HepG2 (cell line): Measurements from ENCODE around the gene SNX13. TPM values are rescaled to one million over a fixed set of nuclear protein-coding genes. Genes with fewer than 3 reads are reported as not detected.

ENCODE experiments used
- ATAC-seq: fragments of 200-7000 bp; cut with Tn5 transposase; 3 replicates; pipeline ENCODE4 v1.9.1; 2020; ENCODE audit warnings: mild to moderate bottlenecking, moderate library complexity
- BruUV-seq: library from RNA; stranded (reverse); fragments of 400-500 nt; replicated peaks from 2 replicates; lab custom pipeline; 2021; lab: Mats Ljungman, UMichigan
- CTCF ChIA-PET: fragments of 300-600 bp; formaldehyde crosslinking; extraction: SDS; loops from one replicate; lab custom pipeline; 2021; ENCODE audit warnings: low total read pairs, inconsistent platforms, low intra/inter-chr PET ratio; lab: Yijun Ruan, JAX
- POLR2A ChIA-PET: fragments of 350-600 bp; sonication (Branson Sonifier 250); formaldehyde crosslinking; loops from one replicate; lab custom pipeline; 2020; ENCODE audit warnings: antibody characterized with exemption, inconsistent platforms; lab: Yijun Ruan, JAX
- DNase-seq: peaks from one replicate; pipeline ENCODE4 v3.0.0-alpha.2; 2015; ENCODE audit warnings: low spot score
- FAIRE-seq: peaks from 3 replicates; lab custom pipeline; 2011; peaks lifted over from hg19 to GRCh38; lab: Jason Lieb, UNC
- H2AFZ ChIP-seq: one replicate; pipeline ENCODE4 v1.6.1; 2011; ENCODE audit warnings: low read length, inconsistent platforms
- H3K27ac ChIP-seq: fragments of 300-600 bp; 3 replicates; pipeline ENCODE4 v1.8.0; 2011; ENCODE audit warnings: mixed run types, mild to moderate bottlenecking, mixed read lengths, low read length, inconsistent platforms; ENCODE audit not compliant: insufficient read depth; ENCODE audit errors: extremely low read length
- H3K27me3 ChIP-seq, 2 experiments: fragments of 200-600 bp in 1 of 2; 2 replicates in 1 of 2; 3 replicates in 1 of 2; pipeline versions ENCODE4 v1.6.0 to v1.8.0; 2011; ENCODE audit warnings: low read length in 2 of 2, mild to moderate bottlenecking in 2 of 2, moderate library complexity in 2 of 2, inconsistent platforms in 1 of 2; ENCODE audit not compliant: insufficient read depth in 2 of 2, control insufficient read depth in 1 of 2
- H3K36me3 ChIP-seq, 2 experiments: fragments of 200-600 bp in 1 of 2; replicated peaks in 1 of 2; 2 replicates in 1 of 2; 3 replicates in 1 of 2; pipeline versions ENCODE4 v1.5.1 to v1.8.0; 2011; ENCODE audit warnings: low read length in 2 of 2, inconsistent platforms in 1 of 2; ENCODE audit not compliant: insufficient read depth in 2 of 2, control insufficient read depth in 1 of 2
- H3K4me1 ChIP-seq: 2 replicates; pipeline ENCODE4 v1.5.1; 2012; ENCODE audit warnings: low read length, inconsistent platforms; ENCODE audit not compliant: insufficient read depth
- H3K4me2 ChIP-seq: 2 replicates; pipeline ENCODE4 v1.6.0; 2011; ENCODE audit warnings: low read depth, low read length, inconsistent platforms
- H3K4me3 ChIP-seq, 3 experiments: fragments of 200-600 bp in 1 of 3; sonication (generic), shearing (Covaris generic) in 1 of 3; replicated peaks in 1 of 3; 2 replicates each; pipeline ENCODE4 v1.5.1; 2011 to 2016; ENCODE audit warnings: low read length in 3 of 3, inconsistent platforms in 2 of 3, low read depth in 2 of 3, mild to moderate bottlenecking in 2 of 3, control low read depth in 1 of 3, mixed read lengths in 1 of 3; ENCODE audit not compliant: insufficient read depth in 1 of 3
- H3K79me2 ChIP-seq: one replicate; pipeline ENCODE4 v1.6.1; 2011; ENCODE audit warnings: low read length, inconsistent platforms; ENCODE audit not compliant: insufficient read depth
- H3K9ac ChIP-seq: 2 replicates; pipeline ENCODE4 v1.6.0; 2011; ENCODE audit warnings: mild to moderate bottlenecking, low read depth, low read length, inconsistent platforms; ENCODE audit not compliant: insufficient read depth
- H3K9me3 ChIP-seq: 2 replicates; pipeline ENCODE4 v1.5.1; 2012; ENCODE audit warnings: mild to moderate bottlenecking, low read length
- H4K20me1 ChIP-seq: 2 replicates; pipeline ENCODE4 v1.6.0; 2011; ENCODE audit warnings: inconsistent platforms, mild to moderate bottlenecking, low read length, moderate library complexity; ENCODE audit not compliant: insufficient read depth
- CEBPB ChIP-seq: IDR thresholded peaks from 2 replicates; pipeline ENCODE4 v1.6.1; 2011; ENCODE audit warnings: low read depth, low read length, improper control_type of control experiment, borderline replicate concordance
- FOSL1 ChIP-seq: sonication (generic); formaldehyde crosslinking; IDR thresholded peaks from 2 replicates; pipeline ENCODE4 v1.9.0; 2021; ENCODE audit warnings: missing genetic modification reagents, borderline replicate concordance
- HDAC1 ChIP-seq: sonication (generic); formaldehyde crosslinking; IDR thresholded peaks from 2 replicates; pipeline ENCODE4 v1.5.1; 2020; ENCODE audit warnings: mild to moderate bottlenecking, missing genetic modification reagents
- NFYB ChIP-seq: sonication (generic); formaldehyde crosslinking; IDR thresholded peaks from 2 replicates; pipeline ENCODE4 v1.4.0; 2020; ENCODE audit warnings: missing genetic modification reagents
- POLR2AphosphoS2 ChIP-seq: IDR thresholded peaks from 2 replicates; pipeline ENCODE4 v1.6.1; 2011; ENCODE audit warnings: low read depth, low read length, improper control_type of control experiment
- RARG ChIP-seq: sonication (generic); formaldehyde crosslinking; IDR thresholded peaks from 2 replicates; pipeline ENCODE4 v1.4.0; 2020; ENCODE audit warnings: low read depth, mild to moderate bottlenecking, missing genetic modification reagents
- RBM39 ChIP-seq: fragments of 200-400 bp; formaldehyde crosslinking; IDR thresholded peaks from one replicate; pipeline ENCODE4 v1.6.1; 2018; ENCODE audit warnings: antibody characterized with exemption, mild to moderate bottlenecking, low read depth, low read length; ENCODE audit not compliant: poor library complexity, severe bottlenecking
- RXRB ChIP-seq: IDR thresholded peaks from 2 replicates; pipeline ENCODE4 v1.6.1; 2016; ENCODE audit warnings: borderline replicate concordance, missing genetic modification reagents, missing compliant biosample characterization
- SMC3 ChIP-seq: IDR thresholded peaks from 2 replicates; pipeline ENCODE4 v1.6.1; 2011; ENCODE audit warnings: low read length, improper control_type of control experiment
- ZBTB1 ChIP-seq: sonication (generic); formaldehyde crosslinking; IDR thresholded peaks from 2 replicates; pipeline ENCODE4 v1.4.0; 2020; ENCODE audit warnings: missing genetic modification reagents, borderline replicate concordance
- ZFP82 ChIP-seq: sonication (generic); formaldehyde crosslinking; IDR thresholded peaks from 2 replicates; pipeline ENCODE4 v1.5.1; 2020; ENCODE audit warnings: mild to moderate bottlenecking, missing genetic modification reagents, borderline replicate concordance
- ZNF282 ChIP-seq: fragments of 450-650 bp; IDR thresholded peaks from 2 replicates; pipeline ENCODE4 v1.6.1; 2018; ENCODE audit not compliant: partially characterized antibody
- ZNF7 ChIP-seq: IDR thresholded peaks from 2 replicates; pipeline ENCODE4 v1.6.1; 2016; ENCODE audit warnings: missing biosample characterization, missing genetic modification reagents
- WGBS: methylation state at CpG from one replicate; pipeline ENCODE4 v1.1.6; 2017; ENCODE audit warnings: low lambda C conversion rate; 5-methylcytosine and 5-hydroxymethylcytosine counted together
- in situ Hi-C: cut with HindIII; loops from 2 replicates; pipeline ENCODE4 v1.10.0; 2017; ENCODE audit warnings: low pct_unique_long_range_greater_than_20kb; ENCODE audit not compliant: extremely low pct_ligation_motif_present
- intact Hi-C: fragments of 100-400 bp; cut with micrococcal nuclease; formaldehyde crosslinking; loops from one replicate; pipeline ENCODE4 v1.10.0; 2022; ENCODE audit not compliant: unreplicated experiment
- polyA plus RNA-seq, 8 experiments: library from polyadenylated mRNA; depleted of rRNA in 3 of 8; stranded (reverse) in 7 of 8; unstranded in 1 of 8; fragments of >200 nt; fragmentation: Illumina TruSeq in 4 of 8; extraction: Trizol in 4 of 8; gene quantifications; 2 replicates each; pipeline versions ENCODE4 v1.2.1 to v1.2.3, GENCODE V29; 2011 to 2016; ENCODE audit warnings: low read depth in 4 of 8, missing spikeins in 1 of 8, mixed read lengths in 1 of 8; ENCODE audit not compliant: insufficient read depth in 1 of 8
- total RNA-seq, 5 experiments: library from RNA; depleted of rRNA; stranded (reverse); fragments of >200 nt; fragmentation: Illumina TruSeq; extraction: Trizol; gene quantifications; 2 replicates each; pipeline ENCODE4 v1.2.3, GENCODE V29; 2016; ENCODE audit warnings: low read depth in 1 of 5
- TF ChIP-seq, protein P1 (sequence below): sonication (generic); formaldehyde crosslinking; IDR thresholded peaks from 2 replicates; pipeline ENCODE4 v1.9.0; 2021; ENCODE audit warnings: missing genetic modification reagents, mild to moderate bottlenecking, borderline replicate concordance
- TF ChIP-seq, protein P2 (sequence below): sonication (generic); formaldehyde crosslinking; IDR thresholded peaks from 2 replicates; pipeline ENCODE4 v1.4.0; 2020; ENCODE audit warnings: mild to moderate bottlenecking, missing genetic modification reagents

SNX13 gene
- total and polyA plus RNA-seq, 2 of the 13 experiments (the other 11 are each of a cell fraction or from before 2014, with no cell fraction given), result 14.3 to 32.3 TPM

DNA sequence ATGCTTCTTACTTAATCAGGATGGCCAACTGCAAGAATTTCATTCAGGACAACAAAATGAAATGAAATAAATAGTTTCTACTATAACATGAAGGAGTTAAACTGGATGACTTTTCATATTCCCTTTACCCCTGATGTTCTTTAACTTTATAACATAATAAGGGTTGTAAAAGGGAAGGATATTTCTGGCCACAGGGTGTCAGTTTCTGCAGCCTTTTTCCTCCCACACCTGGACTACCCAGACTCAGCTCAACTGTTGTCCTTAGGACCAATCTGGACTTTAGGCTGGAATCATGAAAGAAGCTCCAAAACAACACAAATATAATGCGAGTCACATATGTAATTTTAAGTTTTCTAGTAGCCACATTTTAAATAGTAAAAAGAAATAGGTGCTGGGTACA lies 44.0 kb upstream of the SNX13 start:
- in situ Hi-C loops, result no loop called here
- Histone ChIP-seq H3K27me3 (no peaks in the 10 kb centered on the region; a peak in 1 of 5 replicates), H3K36me3 (no peaks in the 10 kb centered on the region), H3K79me2 (no peaks in the 10 kb centered on the region), H3K9ac (no peak overlapping the region), H3K9me3 (no peaks in the 10 kb centered on the region), H3K4me3 (no peak overlapping the region), H3K4me1 (peaks cover 6% of the 10 kb centered on the region; the same call in 1 of the 2 replicates), H3K4me2 (no peak overlapping the region)
- ATAC-seq, result no peak
- WGBS, result 0% methylated on average over 1 of the region's 1 CpG
- no peak for DNase-seq
- CTCF ChIA-PET, result no interaction called here
- BruUV-seq, result no TSS peak
- POLR2A ChIA-PET, result no interaction called here
- TF ChIP-seq FOSL1 (CRISPR knock-in tag) (no peak), SMC3 (no peak), HDAC1 (no peak), ZNF7 (CRISPR knock-in tag) (no peak), NFYB (CRISPR knock-in tag) (no peak), ZFP82 (CRISPR knock-in tag) (no peak), CEBPB (no peak), POLR2AphosphoS2 (no peak), ZNF282 (no peak)
- TF ChIP-seq, all 625 proteins: peak for 0
- Histone ChIP-seq H2AFZ (no peak overlapping the region), H4K20me1 (no peaks in the 10 kb centered on the region), H3K27ac (no peak overlapping the region)
- intact Hi-C loops, result no loop called here
- FAIRE-seq, result no peak

DNA sequence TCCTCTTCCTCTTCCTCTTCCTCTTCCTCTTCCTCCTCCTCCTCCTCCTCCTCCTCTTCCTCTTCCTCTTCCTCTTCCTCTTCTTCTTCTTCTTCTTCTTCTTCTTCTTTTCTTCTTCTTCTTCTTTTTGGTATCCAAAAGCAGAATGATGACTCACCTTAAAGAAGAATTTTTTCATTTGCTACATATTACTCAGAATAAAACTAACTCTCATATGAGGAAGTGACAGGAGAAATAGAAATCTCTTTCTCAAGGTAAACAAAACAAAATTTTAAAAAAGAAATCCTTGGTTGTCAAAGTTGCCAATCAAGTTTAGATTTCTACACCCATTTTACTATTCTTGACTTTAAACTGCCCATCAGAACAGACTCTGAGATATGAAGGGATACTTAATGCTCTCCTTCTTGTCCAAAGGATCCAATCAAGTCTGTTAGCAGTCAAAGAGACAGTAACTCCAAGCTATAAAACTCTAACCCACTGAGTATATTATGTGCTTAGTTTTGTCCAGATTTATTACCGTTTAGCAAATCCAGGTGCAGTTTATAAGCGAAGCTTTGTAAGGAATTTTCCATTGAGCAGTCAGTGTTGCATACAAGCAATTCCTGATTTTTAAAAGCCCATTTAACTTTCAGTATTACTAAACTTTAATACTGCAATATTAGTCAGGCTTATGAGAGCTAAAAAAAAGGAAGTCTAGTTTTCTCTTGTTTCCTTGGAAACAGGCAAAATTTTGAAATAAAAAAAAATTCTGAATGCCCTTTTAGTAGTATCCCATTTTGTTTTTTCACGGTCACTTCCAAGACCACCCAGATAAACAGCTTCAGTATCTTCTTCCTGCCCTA lies 43.1 kb upstream of the SNX13 start:
- Histone ChIP-seq H3K36me3 (no peaks in the 10 kb centered on the region), H3K4me2 (no peak overlapping the region), H3K27ac (no peak overlapping the region), H3K27me3 (no peaks in the 10 kb centered on the region; a peak in 1 of 5 replicates), H3K4me1 (peaks cover 6% of the 10 kb centered on the region; the same call in 1 of the 2 replicates), H3K4me3 (no peak overlapping the region), H3K9me3 (no peaks in the 10 kb centered on the region), H3K79me2 (no peaks in the 10 kb centered on the region), H2AFZ (no peak overlapping the region), H4K20me1 (no peaks in the 10 kb centered on the region), H3K9ac (no peak overlapping the region)
- DNase-seq (no peak), FAIRE-seq (no peak), ATAC-seq (no peak)
- intact Hi-C loops, result no loop called here
- CTCF ChIA-PET, result no interaction called here
- POLR2A ChIA-PET, result no interaction called here
- WGBS, result 1% methylated on average over 3 of the region's 3 CpGs
- in situ Hi-C loops, result no loop called here
- no TSS peak for BruUV-seq
- TF ChIP-seq RXRB (CRISPR knock-in tag), result no peak
- TF ChIP-seq ZBTB1 (CRISPR knock-in tag), result no peak
- TF ChIP-seq, protein P1, sequence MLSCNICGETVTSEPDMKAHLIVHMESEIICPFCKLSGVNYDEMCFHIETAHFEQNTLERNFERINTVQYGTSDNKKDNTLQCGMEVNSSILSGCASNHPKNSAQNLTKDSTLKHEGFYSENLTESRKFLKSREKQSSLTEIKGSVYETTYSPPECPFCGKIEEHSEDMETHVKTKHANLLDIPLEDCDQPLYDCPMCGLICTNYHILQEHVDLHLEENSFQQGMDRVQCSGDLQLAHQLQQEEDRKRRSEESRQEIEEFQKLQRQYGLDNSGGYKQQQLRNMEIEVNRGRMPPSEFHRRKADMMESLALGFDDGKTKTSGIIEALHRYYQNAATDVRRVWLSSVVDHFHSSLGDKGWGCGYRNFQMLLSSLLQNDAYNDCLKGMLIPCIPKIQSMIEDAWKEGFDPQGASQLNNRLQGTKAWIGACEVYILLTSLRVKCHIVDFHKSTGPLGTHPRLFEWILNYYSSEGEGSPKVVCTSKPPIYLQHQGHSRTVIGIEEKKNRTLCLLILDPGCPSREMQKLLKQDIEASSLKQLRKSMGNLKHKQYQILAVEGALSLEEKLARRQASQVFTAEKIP (CRISPR knock-in tag), result no peak
- TF ChIP-seq, protein P2, sequence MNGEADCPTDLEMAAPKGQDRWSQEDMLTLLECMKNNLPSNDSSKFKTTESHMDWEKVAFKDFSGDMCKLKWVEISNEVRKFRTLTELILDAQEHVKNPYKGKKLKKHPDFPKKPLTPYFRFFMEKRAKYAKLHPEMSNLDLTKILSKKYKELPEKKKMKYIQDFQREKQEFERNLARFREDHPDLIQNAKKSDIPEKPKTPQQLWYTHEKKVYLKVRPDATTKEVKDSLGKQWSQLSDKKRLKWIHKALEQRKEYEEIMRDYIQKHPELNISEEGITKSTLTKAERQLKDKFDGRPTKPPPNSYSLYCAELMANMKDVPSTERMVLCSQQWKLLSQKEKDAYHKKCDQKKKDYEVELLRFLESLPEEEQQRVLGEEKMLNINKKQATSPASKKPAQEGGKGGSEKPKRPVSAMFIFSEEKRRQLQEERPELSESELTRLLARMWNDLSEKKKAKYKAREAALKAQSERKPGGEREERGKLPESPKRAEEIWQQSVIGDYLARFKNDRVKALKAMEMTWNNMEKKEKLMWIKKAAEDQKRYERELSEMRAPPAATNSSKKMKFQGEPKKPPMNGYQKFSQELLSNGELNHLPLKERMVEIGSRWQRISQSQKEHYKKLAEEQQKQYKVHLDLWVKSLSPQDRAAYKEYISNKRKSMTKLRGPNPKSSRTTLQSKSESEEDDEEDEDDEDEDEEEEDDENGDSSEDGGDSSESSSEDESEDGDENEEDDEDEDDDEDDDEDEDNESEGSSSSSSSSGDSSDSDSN (CRISPR knock-in tag), result no peak
- TF ChIP-seq RBM39, result no peak
- TF ChIP-seq RARG (CRISPR knock-in tag), result no peak
